Keratinocyte (primary cell): Measurements from ENCODE around the gene CAPZA1. TPM values are rescaled to one million over a fixed set of nuclear protein-coding genes. Genes with fewer than 3 reads are reported as not detected.
A peak's percentile ranks its signal among the peaks of the same experiment; 100 is the strongest.
"Not testable (repeated sequence)": the region's sequence is repeated elsewhere in the genome, so short reads cannot be mapped to it uniquely, and the experiment has no call there.

ENCODE experiments used
- DNase-seq: peaks from one replicate; pipeline ENCODE4 v3.0.0-alpha.2; 2011; ENCODE audit warnings: low read depth, missing footprints, low spot score
- FAIRE-seq: peaks from 2 replicates; lab custom pipeline; 2011; peaks lifted over from hg19 to GRCh38; lab: Jason Lieb, UNC
- H2AFZ ChIP-seq: 2 replicates; pipeline ENCODE4 v1.6.0; 2012; ENCODE audit warnings: low read length, control low read depth, inconsistent platforms; ENCODE audit not compliant: control insufficient read depth
- H3K27ac ChIP-seq: 2 replicates; pipeline ENCODE4 v1.5.1; 2011; ENCODE audit warnings: low read length; ENCODE audit not compliant: control insufficient read depth, insufficient read depth
- H3K27me3 ChIP-seq: 3 replicates; pipeline ENCODE4 v1.6.0; 2011; ENCODE audit warnings: low read length; ENCODE audit not compliant: control insufficient read depth, insufficient read depth; ENCODE audit errors: extremely low read depth
- H3K36me3 ChIP-seq, 2 experiments: 2 replicates in 1 of 2; 3 replicates in 1 of 2; pipeline ENCODE4 v1.5.1; 2011; ENCODE audit warnings: low read length in 2 of 2, mild to moderate bottlenecking in 1 of 2; ENCODE audit not compliant: control insufficient read depth in 2 of 2, insufficient read depth in 2 of 2; ENCODE audit errors: extremely low read depth in 1 of 2
- H3K4me1 ChIP-seq: 3 replicates; pipeline ENCODE4 v1.5.1; 2011; ENCODE audit warnings: low read length; ENCODE audit not compliant: control insufficient read depth, insufficient read depth; ENCODE audit errors: extremely low read depth
- H3K4me2 ChIP-seq: 3 replicates; pipeline ENCODE4 v1.6.0; 2011; ENCODE audit warnings: low read depth, low read length; ENCODE audit not compliant: control insufficient read depth, insufficient read depth; ENCODE audit errors: extremely low read depth
- H3K4me3 ChIP-seq, 3 experiments: fragments of 200-600 bp in 1 of 3; sonication (generic) in 1 of 3; 2 replicates in 2 of 3; 3 replicates in 1 of 3; pipeline ENCODE4 v1.5.1; 2011 to 2016; ENCODE audit warnings: low read length in 3 of 3, mild to moderate bottlenecking in 3 of 3, control low read depth in 2 of 3, inconsistent platforms in 1 of 3, low read depth in 1 of 3, mixed read lengths in 1 of 3, mixed run types in 1 of 3, moderate library complexity in 1 of 3; ENCODE audit not compliant: control insufficient read depth in 2 of 3, insufficient read depth in 2 of 3; ENCODE audit errors: extremely low read depth in 1 of 3
- H3K79me2 ChIP-seq: 2 replicates; pipeline ENCODE4 v1.6.0; 2012; ENCODE audit warnings: low read length; ENCODE audit not compliant: control insufficient read depth, insufficient read depth
- H3K9ac ChIP-seq: 3 replicates; pipeline ENCODE4 v1.6.0; 2011; ENCODE audit warnings: low read length; ENCODE audit not compliant: control insufficient read depth, insufficient read depth; ENCODE audit errors: extremely low read depth
- H3K9me1 ChIP-seq: 3 replicates; pipeline ENCODE4 v1.6.0; 2011; ENCODE audit warnings: low read length; ENCODE audit not compliant: control insufficient read depth, insufficient read depth; ENCODE audit errors: extremely low read depth
- H3K9me3 ChIP-seq: 2 replicates; pipeline ENCODE4 v1.5.1; 2012; ENCODE audit warnings: low read depth, low read length; ENCODE audit not compliant: control insufficient read depth
- H4K20me1 ChIP-seq: 3 replicates; pipeline ENCODE4 v1.6.0; 2011; ENCODE audit warnings: low read length; ENCODE audit not compliant: control insufficient read depth, insufficient read depth; ENCODE audit errors: extremely low read depth
- CTCF ChIP-seq, 3 experiments: IDR thresholded peaks in 1 of 3; conservative IDR thresholded peaks in 1 of 3; optimal IDR thresholded peaks in 1 of 3; 2 replicates in 2 of 3; 3 replicates in 1 of 3; pipeline versions ENCODE3 to v1.5.1; 2011; ENCODE audit warnings: low read length in 3 of 3, mild to moderate bottlenecking in 3 of 3, moderate library complexity in 2 of 3, control low read depth in 1 of 3, inconsistent platforms in 1 of 3; ENCODE audit not compliant: insufficient read depth in 2 of 3; ENCODE audit errors: extremely low read depth in 1 of 3
- EZH2 ChIP-seq: IDR thresholded peaks from one replicate; pipeline ENCODE4 v1.6.1; 2012; ENCODE audit warnings: inconsistent platforms, mild to moderate bottlenecking, low read length, moderate library complexity
- dilution Hi-C: fragments of 300-500 bp; cut with MboI; formaldehyde crosslinking; loops from one replicate; pipeline ENCODE4 v1.7.0; 2020; ENCODE audit warnings: low sequenced_read_pairs; ENCODE audit not compliant: extremely low pct_ligation_motif_present
- polyA plus RNA-seq, 5 experiments: library from polyadenylated mRNA; depleted of rRNA in 3 of 5; stranded (reverse) in 3 of 5; stranded (forward) in 1 of 5; unstranded in 1 of 5; fragments of >200 nt; gene quantifications; 1 replicate in 1 of 5; 2 replicates in 3 of 5; 3 replicates in 1 of 5; pipeline versions ENCODE4 v1.2.1 to v1.2.3, GENCODE V29; 2011 to 2012; ENCODE audit warnings: missing spikeins in 2 of 5, low read depth in 1 of 5, low replicate concordance in 1 of 5

The CAPZA1 gene
- polyA plus RNA-seq, 1 donor (not counting 4 experiments of a cell fraction or from before 2014, with no cell fraction given) = 239 TPM

GRCh38 chr1:112638110-112638428 lies 18.4 kb downstream of the CAPZA1 start:
- Histone ChIP-seq H3K27me3 (no peaks in the 10 kb centered on the region), H3K27ac (peak overlapping the region; percentile 56), H2AFZ (no peak overlapping the region), H3K9me1 (peaks cover 3% of the 10 kb centered on the region), H3K4me1 (peaks cover 39% of the 10 kb centered on the region), H3K4me2 (peak overlapping the region; percentile 33), H3K9ac (no peak overlapping the region), H3K4me3 (peak overlapping the region in 2 of 3 experiments; percentile 8 to 32), H3K79me2 (peaks cover 82% of the 10 kb centered on the region), H3K36me3 (peaks cover 0 to 2% of the 10 kb centered on the region in 2 experiments), H4K20me1 (peaks cover 20% of the 10 kb centered on the region), H3K9me3 (no peaks in the 10 kb centered on the region)
- TF ChIP-seq CTCF (optimal IDR thresholded peaks at IDR 0.05 in 1 of 3, IDR thresholded peaks at IDR 0.05 in 1 of 3, conservative IDR thresholded peaks at IDR 0.05 in 1 of 3; ENCODE audit: extremely low read depth in 1 of 3, insufficient read depth in 2 of 3, low read length in 3 of 3) (no peak), EZH2 (no peak)
- DNase-seq (no peak), FAIRE-seq (no peak)
- dilution Hi-C loops = no loop called here

- H2AFZ ChIP-seq, H3K4me2 ChIP-seq, DNase-seq, FAIRE-seq, H3K9ac ChIP-seq, H3K27me3 ChIP-seq, dilution Hi-C loops, H3K9me3 ChIP-seq, H3K36me3 ChIP-seq, H3K9me1 ChIP-seq, H3K27ac ChIP-seq, H3K4me3 ChIP-seq: not testable (repeated sequence)
- peaks cover 30% of the 10 kb centered on the region for H3K4me1 ChIP-seq
- peaks cover 82% of the 10 kb centered on the region for H3K79me2 ChIP-seq
- peaks cover 22% of the 10 kb centered on the region for H4K20me1 ChIP-seq
Measured at GRCh38 chr1:112640437-112640836, 20.8 kb downstream of the CAPZA1 start.

GRCh38 chr1:112643080-112643479 lies 23.4 kb downstream of the CAPZA1 start:
- Histone ChIP-seq H3K9ac (no peak overlapping the region), H3K9me3 (no peaks in the 10 kb centered on the region), H3K79me2 (peaks cover 85% of the 10 kb centered on the region), H2AFZ (no peak overlapping the region), H3K36me3 (peaks cover 0 to 7% of the 10 kb centered on the region in 2 experiments), H3K4me1 (peaks cover 10% of the 10 kb centered on the region), H3K4me3 (no peak overlapping the region), H3K27ac (no peak overlapping the region), H3K4me2 (no peak overlapping the region), H3K9me1 (no peaks in the 10 kb centered on the region), H4K20me1 (peaks cover 14% of the 10 kb centered on the region), H3K27me3 (no peaks in the 10 kb centered on the region)
- dilution Hi-C loops = no loop called here
- no peak for DNase-seq
- no peak for TF ChIP-seq CTCF (optimal IDR thresholded peaks at IDR 0.05 in 1 of 3, IDR thresholded peaks at IDR 0.05 in 1 of 3, conservative IDR thresholded peaks at IDR 0.05 in 1 of 3; ENCODE audit: extremely low read depth in 1 of 3, insufficient read depth in 2 of 3, low read length in 3 of 3)
- TF ChIP-seq EZH2 = no peak
- FAIRE-seq = no peak
